ENCODE data around the gene FRMPD4.

The FRMPD4 gene

GRCh38 chrX:12657433-12657832 lies 519.2 kb downstream of the FRMPD4 start:
- no peak for DNase-seq (ENCODE audit: low read depth in 2 of 2)

- no peak for DNase-seq (ENCODE audit: low read depth in 2 of 2)
These were observed 519.6 kb downstream of the FRMPD4 start for GRCh38 chrX:12657881-12658280.

GRCh38 chrX:12661464-12661863 lies 523.2 kb downstream of the FRMPD4 start:
- no peak for DNase-seq (ENCODE audit: low read depth in 2 of 2)

DNA sequence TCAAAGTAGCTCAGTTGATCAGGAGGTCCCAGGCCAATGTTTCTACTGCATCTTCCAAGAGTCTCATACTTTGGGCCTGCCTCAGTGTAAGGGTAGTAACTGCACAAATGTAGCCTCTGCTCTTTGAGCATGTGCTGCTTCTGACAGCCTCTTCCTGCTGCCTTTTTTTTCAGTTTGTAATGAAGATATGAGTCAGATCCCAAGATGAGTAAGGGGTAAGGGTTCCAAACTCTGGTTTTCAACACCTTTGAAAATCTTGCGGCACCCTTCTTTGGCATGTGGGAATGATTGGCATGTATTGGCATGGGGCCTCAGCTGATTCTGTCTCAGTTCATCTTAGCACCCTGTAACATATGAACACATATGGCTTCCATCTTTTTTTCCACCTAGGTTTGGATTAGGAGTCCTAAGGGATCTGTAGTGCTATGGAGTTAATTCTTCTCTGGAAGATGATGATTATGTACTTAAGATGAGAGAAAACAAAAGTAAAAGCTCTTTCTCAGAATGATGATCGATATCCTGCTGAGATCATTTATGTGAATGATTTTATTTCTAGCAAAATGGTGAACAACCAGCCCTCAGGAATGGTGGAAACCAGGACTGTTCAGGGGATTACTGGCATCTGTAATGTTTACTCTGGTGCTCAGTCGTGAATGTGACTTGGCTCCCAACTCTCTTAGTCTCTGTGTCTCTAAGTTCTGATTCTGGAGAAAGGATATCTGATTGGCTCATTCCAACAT lies 534.3 kb downstream of the FRMPD4 start:
- no peak for DNase-seq (ENCODE audit: low read depth in 2 of 2)

- no peak for DNase-seq (ENCODE audit: low read depth in 2 of 2)
These were observed 535.2 kb downstream of the FRMPD4 start for GRCh38 chrX:12673487-12673886.

- DNase-seq (ENCODE audit: low read depth in 2 of 2): no peak
These were observed 541.2 kb downstream of the FRMPD4 start for GRCh38 chrX:12679522-12679921.

DNA sequence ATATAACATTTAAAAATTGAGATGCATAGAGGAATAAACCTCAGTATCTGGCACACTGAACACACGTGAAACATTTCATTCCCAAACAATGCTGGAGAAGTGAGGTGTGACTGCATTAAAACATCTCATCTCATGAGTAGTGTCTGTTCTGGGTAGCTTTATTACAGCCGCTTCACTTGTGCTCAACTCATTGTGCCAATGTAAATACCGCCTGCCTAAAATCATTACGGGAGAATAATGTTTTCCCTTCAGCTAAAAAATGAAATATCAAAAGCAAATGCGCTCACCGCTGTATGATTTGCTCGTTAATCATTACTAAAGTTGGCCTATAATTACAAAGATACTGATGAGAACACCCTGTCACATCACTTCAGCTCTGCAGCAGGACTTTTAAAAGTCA lies 542.8 kb downstream of the FRMPD4 start:
- DNase-seq (ENCODE audit: low read depth in 2 of 2): no peak

GRCh38 chrX:12685541-12685940 lies 547.3 kb downstream of the FRMPD4 start:
- no peak for DNase-seq (ENCODE audit: low read depth in 2 of 2)

DNA sequence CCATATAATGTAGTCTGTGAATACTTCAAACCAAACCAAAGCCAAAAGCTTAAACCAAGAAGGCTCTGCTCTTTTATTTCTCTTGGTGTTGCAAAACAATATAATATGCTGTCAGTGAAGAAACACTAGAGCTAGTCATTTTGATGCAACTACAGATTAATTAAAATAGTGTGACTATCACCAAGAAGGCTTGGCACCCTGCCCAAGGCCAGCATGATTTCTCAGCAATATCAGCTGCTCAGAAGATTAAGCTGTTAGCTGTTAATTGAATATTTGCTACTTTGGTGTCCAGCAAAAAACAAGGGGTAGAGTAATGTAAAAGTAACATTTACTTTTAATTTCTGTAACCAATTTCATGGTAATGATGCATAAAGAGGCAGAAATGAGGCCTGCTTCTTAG lies 548.1 kb downstream of the FRMPD4 start:
- DNase-seq (ENCODE audit: low read depth in 2 of 2): no peak

DNA sequence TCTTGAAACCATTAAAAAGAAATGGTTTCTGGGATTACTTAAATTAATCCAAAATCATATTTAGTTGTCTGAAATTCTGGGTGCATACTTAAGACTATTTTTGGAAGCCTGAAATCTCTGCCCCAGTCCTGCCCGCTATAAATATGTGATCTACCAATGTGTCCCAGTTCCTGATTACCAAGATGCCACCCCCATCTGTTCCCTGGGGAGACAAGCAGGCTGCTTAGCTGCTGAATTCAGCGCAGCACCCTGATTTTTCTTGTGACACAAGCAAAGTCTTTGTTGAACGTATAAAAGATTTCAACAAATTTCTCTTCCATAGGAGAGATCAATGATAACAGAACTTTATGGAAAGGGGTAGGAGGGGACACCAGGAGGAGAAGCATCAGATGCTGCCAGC lies 552.4 kb downstream of the FRMPD4 start:
- no peak for DNase-seq (ENCODE audit: low read depth in 2 of 2)

DNA sequence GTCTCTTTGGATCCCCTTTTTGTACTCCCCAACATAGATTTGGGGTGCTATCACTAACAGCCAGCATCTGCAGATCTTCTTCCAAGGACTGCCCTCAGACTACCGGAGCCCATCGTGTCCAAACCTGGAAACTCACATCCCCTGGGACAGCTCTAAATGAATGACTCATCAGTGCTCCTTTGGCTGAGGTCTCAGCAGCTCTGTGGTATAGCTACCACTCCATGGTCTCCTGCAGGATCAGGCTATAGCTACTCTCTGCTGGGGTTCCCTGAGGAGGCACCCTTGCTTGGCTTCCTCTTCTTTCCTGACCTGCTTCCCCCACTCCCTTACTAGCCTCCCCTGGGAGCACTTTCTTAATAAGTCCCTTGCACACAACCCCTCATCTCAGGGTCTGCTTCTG lies 555.5 kb downstream of the FRMPD4 start:
- no peak for DNase-seq (ENCODE audit: low read depth in 2 of 2)

DNA sequence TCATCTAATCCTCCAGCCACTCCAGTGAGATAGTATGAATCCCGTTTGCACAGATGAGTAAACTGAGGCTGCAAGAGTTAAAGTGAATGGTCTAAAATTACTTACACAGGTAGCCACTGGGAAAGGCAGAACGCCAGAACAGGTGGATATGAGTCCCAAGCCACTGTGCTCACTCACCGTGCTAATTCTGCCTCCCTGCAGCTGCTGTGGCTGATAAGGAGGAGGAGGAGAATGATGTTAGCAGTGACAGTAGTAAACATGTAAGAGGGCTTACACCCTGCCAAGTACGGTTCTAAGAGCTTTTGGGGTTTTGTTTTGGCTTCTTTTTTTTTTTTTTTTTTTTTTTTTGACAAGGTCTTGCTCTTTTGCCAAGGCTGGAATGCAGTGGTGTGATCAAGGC lies 562.5 kb downstream of the FRMPD4 start:
- DNase-seq (ENCODE audit: low read depth in 2 of 2): no peak

GRCh38 chrX:12701628-12702027 lies 563.4 kb downstream of the FRMPD4 start:
- DNase-seq (ENCODE audit: low read depth in 2 of 2): no peak

DNA sequence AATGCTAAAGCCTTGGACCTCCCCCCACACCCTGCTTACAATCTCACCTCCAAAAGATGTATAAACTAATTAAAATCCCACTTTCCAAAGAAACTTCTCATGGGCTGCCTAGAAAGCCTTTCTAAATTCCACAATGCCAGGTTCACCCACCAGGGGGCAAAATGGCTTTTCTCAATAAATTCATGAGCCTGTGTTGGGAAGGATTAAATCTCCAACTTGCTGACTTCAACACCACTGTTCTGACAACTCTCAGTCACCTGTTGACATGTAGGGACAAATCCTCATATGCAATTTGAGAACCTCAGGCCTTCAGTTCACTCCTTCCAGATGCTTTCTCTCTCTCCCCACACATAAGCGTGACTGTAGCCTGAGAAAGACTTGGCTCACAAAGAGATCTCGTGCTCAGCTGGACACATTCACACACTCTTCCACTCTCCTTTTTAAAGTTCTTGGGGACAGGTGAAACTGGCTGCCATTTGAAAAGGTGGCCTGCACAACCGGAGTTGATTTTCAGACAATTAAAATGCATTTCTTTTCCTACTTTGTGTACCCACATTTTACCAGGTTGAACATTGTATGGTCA lies 564.3 kb downstream of the FRMPD4 start:
- no peak for DNase-seq (ENCODE audit: low read depth in 2 of 2)

GRCh38 chrX:12704706-12705105 lies 566.4 kb downstream of the FRMPD4 start:
- no peak for DNase-seq (ENCODE audit: low read depth in 2 of 2)

DNA sequence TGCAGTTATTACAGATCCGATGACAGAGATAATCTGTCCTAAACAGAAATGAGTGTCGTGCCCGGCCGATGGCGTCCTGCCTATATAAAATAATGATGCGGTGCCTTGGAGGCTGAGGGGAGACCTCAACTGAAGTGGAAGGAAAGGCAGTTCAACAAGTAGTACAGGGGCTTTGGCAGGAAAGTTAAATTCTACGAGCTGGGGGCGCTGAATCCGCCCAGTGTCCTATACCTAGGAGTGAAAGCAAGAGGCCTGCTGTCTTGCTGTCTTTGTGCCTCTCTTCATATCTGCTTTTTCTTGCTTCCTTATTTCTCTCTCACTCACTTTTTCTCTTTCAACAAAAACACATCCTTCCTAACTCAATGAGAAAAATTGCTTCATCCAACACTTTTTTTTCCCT lies 570.8 kb downstream of the FRMPD4 start:
- no peak for DNase-seq (ENCODE audit: low read depth in 2 of 2)

GRCh38 chrX:12711435-12712040 lies 573.3 kb downstream of the FRMPD4 start:
- DNase-seq (ENCODE audit: low read depth in 2 of 2): no peak

DNA sequence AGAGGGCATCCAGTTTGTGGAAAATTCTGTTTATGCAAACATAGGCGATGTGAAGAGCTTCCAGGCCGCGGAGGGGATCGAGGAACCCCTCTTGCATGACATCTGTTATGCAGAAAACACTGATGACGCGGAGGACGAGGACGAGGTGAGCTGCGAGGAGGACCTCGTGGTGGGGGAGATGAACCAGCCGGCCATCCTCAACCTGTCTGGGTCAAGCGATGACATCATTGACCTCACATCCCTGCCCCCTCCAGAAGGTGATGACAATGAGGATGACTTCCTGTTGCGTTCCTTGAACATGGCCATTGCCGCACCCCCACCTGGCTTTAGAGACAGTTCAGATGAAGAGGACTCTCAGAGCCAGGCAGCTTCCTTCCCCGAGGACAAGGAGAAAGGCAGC lies 578.3 kb downstream of the FRMPD4 start:
- no peak for DNase-seq (ENCODE audit: low read depth in 2 of 2)

DNA sequence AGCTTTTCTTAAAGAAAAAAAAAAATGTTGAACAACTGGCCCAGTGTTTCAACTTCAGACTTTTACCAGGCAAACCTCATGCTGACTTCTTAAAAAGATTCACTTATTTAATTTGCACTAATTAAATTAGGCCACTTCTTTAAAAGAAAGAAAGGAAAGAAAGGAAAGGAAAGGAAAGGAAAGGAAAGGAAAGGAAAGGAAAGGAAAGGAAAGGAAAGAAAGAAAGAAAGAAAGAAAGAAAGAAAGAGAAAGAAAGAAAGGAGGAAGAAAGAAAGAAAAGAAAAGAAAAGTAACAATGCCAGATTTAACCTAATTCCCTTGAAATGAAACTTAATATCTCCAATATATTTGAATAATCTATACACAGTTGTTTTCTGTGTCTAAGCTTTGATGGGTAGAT lies 581.6 kb downstream of the FRMPD4 start:
- DNase-seq (ENCODE audit: low read depth in 2 of 2): no peak

DNA sequence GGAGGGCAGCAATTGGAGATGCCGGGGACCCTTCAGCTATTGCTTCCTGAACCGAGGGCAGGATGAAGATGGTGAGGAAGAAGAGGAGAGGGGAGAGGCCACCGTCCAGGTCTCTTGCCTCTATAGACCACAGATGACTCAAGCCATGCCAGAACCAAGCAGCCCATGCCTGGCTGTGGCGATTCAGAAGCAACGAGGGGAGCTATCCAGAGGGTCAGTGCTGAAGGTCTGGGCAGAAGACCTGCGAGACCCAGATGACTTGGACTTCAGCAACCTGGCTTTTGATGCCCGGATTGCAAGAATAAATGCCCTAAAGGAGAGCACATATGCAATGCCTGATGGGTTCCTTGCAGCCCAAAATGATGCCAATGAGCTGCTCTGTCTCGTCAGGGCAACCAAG lies 582.8 kb downstream of the FRMPD4 start:
- no peak for DNase-seq (ENCODE audit: low read depth in 2 of 2)

DNA sequence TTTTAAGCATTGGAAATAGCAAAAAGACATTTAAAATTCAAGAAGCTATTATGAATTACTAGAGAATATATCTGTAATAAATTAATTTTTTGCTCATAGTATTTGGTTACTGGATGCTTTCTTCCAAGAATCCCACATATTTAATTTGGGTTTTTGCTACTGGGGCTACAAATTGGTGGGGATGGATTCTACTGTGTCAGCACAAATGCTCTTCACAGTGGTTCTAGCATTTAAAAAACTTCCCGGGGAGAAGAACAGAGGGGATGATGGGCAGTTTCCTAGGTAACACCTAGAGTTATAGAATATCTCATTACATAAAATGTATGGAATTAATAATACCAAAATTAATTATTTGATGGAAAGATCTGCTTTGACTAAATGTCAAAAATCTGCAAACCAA lies 584.0 kb downstream of the FRMPD4 start:
- no peak for DNase-seq (ENCODE audit: low read depth in 2 of 2)

DNA sequence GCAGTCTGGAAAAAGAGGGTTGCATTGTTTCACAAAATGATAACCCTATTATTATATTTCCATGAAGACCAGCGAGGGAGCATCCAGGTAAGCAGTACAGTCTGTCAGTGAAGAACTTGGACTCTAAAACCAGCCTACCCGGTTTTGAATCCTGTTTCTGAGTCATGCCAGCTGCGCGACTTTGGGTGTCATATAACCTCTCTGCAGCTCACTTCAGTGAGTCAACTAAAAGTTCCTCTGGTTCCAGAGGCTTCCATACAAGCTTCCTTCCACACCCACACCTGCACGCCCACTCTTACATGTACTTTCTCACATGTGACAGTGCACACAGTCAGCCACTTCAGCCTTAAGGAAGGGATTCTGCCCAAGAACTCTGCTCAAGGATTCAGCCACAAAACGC lies 603.1 kb downstream of the FRMPD4 start:
- no peak for DNase-seq (ENCODE audit: low read depth in 2 of 2)

DNA sequence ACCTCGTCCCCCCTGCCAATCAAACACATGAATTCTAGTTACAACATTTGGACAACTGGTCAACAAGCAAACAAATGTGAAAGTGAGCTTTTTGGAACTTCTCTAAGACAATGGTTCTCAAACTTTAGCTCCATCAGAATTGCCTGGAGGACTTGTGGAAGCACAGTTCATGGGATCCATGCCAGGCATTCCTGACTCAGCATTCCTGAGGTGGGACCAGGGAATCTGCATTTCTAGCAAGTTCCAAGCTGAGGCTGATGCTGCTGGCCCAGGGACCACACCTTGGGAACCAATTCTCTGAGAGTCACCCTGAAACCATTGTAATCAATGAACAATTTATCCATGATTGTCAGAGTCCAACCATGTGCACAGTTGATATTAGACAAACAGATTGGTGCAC lies 609.2 kb downstream of the FRMPD4 start:
- no peak for DNase-seq (ENCODE audit: low read depth in 2 of 2)

All from stimulated activated CD8-positive, alpha-beta memory T cell treated with anti-CD3 and anti-CD28 coated beads, Interleukin-7, amount 100 ng/mL, for 1 hour (primary cell).